ENCODE data around the gene NLRP1. TPM values are rescaled to one million over a fixed set of nuclear protein-coding genes. Genes with fewer than 3 reads are reported as not detected.
A peak's percentile ranks its signal among the peaks of the same experiment; 100 is the strongest.

The NLRP1 gene
- total and polyA plus RNA-seq, 2 of the 13 experiments (the other 11 are each of a cell fraction or from before 2014, with no cell fraction given) = 3.4 to 3.7 TPM

DNA sequence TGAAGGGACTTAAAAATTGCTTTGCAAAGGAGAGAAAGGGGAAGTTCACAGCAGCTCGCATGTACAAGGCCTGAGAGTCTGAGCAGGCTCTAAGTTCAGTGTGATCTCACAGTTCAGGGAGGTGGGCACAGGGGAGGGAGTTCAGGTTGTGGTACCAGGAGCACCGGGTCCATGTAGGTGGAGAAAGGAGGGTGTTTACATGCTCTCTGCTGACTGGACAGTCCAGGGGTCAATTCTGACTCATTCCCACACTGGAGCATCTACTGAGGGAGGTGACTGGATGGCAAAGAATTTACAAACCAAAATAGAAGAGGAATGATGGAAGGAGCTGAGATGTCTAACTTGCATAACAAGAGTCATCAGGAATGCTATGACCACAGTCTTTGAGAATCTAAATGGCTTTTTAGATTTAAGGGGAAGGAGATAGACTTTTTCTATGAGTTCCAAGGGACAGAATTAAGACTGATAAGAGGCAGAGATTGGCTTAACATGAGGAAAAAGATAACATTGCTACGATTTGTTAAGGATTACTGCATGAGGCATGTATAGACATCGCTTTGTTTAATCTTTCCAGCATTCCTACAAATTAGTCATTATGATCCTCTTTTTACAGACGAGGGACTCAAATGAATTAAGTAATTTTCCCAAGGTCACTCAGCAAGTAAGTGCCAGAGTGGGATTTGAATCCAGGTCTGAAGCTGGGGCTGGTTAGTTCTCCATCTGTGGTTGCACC lies 68.1 kb downstream of the NLRP1 start (continued):
- TF ChIP-seq, protein P1, sequence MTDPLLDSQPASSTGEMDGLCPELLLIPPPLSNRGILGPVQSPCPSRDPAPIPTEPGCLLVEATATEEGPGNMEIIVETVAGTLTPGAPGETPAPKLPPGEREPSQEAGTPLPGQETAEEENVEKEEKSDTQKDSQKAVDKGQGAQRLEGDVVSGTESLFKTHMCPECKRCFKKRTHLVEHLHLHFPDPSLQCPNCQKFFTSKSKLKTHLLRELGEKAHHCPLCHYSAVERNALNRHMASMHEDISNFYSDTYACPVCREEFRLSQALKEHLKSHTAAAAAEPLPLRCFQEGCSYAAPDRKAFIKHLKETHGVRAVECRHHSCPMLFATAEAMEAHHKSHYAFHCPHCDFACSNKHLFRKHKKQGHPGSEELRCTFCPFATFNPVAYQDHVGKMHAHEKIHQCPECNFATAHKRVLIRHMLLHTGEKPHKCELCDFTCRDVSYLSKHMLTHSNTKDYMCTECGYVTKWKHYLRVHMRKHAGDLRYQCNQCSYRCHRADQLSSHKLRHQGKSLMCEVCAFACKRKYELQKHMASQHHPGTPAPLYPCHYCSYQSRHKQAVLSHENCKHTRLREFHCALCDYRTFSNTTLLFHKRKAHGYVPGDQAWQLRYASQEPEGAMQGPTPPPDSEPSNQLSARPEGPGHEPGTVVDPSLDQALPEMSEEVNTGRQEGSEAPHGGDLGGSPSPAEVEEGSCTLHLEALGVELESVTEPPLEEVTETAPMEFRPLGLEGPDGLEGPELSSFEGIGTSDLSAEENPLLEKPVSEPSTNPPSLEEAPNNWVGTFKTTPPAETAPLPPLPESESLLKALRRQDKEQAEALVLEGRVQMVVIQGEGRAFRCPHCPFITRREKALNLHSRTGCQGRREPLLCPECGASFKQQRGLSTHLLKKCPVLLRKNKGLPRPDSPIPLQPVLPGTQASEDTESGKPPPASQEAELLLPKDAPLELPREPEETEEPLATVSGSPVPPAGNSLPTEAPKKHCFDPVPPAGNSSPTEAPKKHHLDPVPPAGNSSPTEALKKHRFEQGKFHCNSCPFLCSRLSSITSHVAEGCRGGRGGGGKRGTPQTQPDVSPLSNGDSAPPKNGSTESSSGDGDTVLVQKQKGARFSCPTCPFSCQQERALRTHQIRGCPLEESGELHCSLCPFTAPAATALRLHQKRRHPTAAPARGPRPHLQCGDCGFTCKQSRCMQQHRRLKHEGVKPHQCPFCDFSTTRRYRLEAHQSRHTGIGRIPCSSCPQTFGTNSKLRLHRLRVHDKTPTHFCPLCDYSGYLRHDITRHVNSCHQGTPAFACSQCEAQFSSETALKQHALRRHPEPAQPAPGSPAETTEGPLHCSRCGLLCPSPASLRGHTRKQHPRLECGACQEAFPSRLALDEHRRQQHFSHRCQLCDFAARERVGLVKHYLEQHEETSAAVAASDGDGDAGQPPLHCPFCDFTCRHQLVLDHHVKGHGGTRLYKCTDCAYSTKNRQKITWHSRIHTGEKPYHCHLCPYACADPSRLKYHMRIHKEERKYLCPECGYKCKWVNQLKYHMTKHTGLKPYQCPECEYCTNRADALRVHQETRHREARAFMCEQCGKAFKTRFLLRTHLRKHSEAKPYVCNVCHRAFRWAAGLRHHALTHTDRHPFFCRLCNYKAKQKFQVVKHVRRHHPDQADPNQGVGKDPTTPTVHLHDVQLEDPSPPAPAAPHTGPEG (CRISPR knock-in tag; IDR thresholded peaks at IDR 0.05) = no peak
- TF ChIP-seq AHR (CRISPR knock-in tag; IDR thresholded peaks at IDR 0.05) (no peak), PHF21A (CRISPR knock-in tag; IDR thresholded peaks at IDR 0.05) (no peak), SPEN (CRISPR knock-in tag; IDR thresholded peaks at IDR 0.05; ENCODE audit: low read depth) (peak; percentile 82; the same call in 1 of the 2 replicates), HCFC1 (IDR thresholded peaks at IDR 0.05; ENCODE audit: low read depth, low read length) (no peak), ZNF383 (CRISPR knock-in tag; IDR thresholded peaks at IDR 0.05; ENCODE audit: borderline replicate concordance) (no peak), IRF2 (CRISPR knock-in tag; IDR thresholded peaks at IDR 0.05) (peak; percentile 79), ZNF749 (CRISPR knock-in tag; IDR thresholded peaks at IDR 0.05; ENCODE audit: borderline replicate concordance) (no peak), ZSCAN29 (CRISPR knock-in tag; conservative IDR thresholded peaks at IDR 0.05) (no peak)
- TF ChIP-seq, protein P2, sequence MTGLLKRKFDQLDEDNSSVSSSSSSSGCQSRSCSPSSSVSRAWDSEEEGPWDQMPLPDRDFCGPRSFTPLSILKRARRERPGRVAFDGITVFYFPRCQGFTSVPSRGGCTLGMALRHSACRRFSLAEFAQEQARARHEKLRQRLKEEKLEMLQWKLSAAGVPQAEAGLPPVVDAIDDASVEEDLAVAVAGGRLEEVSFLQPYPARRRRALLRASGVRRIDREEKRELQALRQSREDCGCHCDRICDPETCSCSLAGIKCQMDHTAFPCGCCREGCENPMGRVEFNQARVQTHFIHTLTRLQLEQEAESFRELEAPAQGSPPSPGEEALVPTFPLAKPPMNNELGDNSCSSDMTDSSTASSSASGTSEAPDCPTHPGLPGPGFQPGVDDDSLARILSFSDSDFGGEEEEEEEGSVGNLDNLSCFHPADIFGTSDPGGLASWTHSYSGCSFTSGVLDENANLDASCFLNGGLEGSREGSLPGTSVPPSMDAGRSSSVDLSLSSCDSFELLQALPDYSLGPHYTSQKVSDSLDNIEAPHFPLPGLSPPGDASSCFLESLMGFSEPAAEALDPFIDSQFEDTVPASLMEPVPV (CRISPR knock-in tag; IDR thresholded peaks at IDR 0.05) = no peak
- TF ChIP-seq, protein P3, sequence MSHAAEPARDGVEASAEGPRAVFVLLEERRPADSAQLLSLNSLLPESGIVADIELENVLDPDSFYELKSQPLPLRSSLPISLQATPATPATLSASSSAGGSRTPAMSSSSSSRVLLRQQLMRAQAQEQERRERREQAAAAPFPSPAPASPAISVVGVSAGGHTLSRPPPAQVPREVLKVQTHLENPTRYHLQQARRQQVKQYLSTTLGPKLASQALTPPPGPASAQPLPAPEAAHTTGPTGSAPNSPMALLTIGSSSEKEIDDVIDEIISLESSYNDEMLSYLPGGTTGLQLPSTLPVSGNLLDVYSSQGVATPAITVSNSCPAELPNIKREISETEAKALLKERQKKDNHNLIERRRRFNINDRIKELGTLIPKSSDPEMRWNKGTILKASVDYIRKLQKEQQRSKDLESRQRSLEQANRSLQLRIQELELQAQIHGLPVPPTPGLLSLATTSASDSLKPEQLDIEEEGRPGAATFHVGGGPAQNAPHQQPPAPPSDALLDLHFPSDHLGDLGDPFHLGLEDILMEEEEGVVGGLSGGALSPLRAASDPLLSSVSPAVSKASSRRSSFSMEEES (CRISPR knock-in tag; IDR thresholded peaks at IDR 0.05) = no peak
- TF ChIP-seq, protein P4, sequence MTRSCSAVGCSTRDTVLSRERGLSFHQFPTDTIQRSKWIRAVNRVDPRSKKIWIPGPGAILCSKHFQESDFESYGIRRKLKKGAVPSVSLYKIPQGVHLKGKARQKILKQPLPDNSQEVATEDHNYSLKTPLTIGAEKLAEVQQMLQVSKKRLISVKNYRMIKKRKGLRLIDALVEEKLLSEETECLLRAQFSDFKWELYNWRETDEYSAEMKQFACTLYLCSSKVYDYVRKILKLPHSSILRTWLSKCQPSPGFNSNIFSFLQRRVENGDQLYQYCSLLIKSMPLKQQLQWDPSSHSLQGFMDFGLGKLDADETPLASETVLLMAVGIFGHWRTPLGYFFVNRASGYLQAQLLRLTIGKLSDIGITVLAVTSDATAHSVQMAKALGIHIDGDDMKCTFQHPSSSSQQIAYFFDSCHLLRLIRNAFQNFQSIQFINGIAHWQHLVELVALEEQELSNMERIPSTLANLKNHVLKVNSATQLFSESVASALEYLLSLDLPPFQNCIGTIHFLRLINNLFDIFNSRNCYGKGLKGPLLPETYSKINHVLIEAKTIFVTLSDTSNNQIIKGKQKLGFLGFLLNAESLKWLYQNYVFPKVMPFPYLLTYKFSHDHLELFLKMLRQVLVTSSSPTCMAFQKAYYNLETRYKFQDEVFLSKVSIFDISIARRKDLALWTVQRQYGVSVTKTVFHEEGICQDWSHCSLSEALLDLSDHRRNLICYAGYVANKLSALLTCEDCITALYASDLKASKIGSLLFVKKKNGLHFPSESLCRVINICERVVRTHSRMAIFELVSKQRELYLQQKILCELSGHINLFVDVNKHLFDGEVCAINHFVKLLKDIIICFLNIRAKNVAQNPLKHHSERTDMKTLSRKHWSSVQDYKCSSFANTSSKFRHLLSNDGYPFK (CRISPR knock-in tag; IDR thresholded peaks at IDR 0.05; ENCODE audit: borderline replicate concordance) = no peak
- TF ChIP-seq, protein P5, sequence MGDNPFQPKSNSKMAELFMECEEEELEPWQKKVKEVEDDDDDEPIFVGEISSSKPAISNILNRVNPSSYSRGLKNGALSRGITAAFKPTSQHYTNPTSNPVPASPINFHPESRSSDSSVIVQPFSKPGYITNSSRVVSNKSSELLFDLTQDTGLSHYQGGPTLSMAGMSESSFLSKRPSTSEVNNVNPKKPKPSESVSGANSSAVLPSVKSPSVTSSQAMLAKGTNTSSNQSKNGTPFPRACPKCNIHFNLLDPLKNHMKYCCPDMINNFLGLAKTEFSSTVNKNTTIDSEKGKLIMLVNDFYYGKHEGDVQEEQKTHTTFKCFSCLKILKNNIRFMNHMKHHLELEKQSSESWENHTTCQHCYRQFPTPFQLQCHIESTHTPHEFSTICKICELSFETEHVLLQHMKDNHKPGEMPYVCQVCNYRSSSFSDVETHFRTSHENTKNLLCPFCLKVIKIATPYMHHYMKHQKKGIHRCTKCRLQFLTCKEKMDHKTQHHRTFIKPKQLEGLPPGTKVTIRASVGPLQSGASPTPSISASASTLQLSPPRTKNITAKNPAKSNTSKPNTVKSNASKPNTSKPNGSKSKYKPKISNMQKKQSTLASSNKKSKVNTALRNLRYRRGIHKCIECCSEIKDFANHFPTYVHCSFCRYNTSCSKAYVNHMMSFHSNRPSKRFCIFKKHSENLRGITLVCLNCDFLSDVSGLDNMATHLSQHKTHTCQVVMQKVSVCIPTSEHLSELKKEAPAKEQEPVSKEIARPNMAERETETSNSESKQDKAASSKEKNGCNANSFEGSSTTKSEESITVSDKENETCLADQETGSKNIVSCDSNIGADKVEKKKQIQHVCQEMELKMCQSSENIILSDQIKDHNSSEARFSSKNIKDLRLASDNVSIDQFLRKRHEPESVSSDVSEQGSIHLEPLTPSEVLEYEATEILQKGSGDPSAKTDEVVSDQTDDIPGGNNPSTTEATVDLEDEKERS (CRISPR knock-in tag; IDR thresholded peaks at IDR 0.05) = no peak

All from HepG2 (cell line).